Right renal pelvis (tissue), 4 donors: Measurements from ENCODE around the gene GJA3. TPM values are rescaled to one million over a fixed set of nuclear protein-coding genes. Genes with fewer than 3 reads are reported as not detected.
"Not testable (repeated sequence)": the region's sequence is repeated elsewhere in the genome, so short reads cannot be mapped to it uniquely, and the experiment has no call there.

Experiments
- DNase-seq, 4 donors: peaks; one replicate each; pipeline ENCODE4 v3.0.0-alpha.2; 2013; ENCODE audit warnings: low read depth in 4 of 4, low spot score in 3 of 4, missing footprints in 1 of 4
- polyA plus RNA-seq, 4 donors: library from polyadenylated mRNA; unstranded; fragments of 120-200 nt; gene quantifications; one replicate each; pipeline ENCODE4 v1.2.1, GENCODE V29; 2013; ENCODE audit not compliant: insufficient read length in 4 of 4

GJA3 gene
- polyA plus RNA-seq, 4 donors, result 13.6 to 15.6 (median 14.4) TPM

- DNase-seq, result not testable (repeated sequence)
These were observed 7.6 kb downstream of the GJA3 start for GRCh38 chr13:20153290-20153689.

GRCh38 chr13:20151612-20152011 lies 9.2 kb downstream of the GJA3 start:
- no peak for DNase-seq

GRCh38 chr13:20151016-20151415 lies 9.8 kb downstream of the GJA3 start:
- DNase-seq, result no peak

- no peak for DNase-seq
These were observed 10.3 kb downstream of the GJA3 start for GRCh38 chr13:20150561-20150960.

- DNase-seq, result no peak
These were observed 11.1 kb downstream of the GJA3 start for GRCh38 chr13:20149762-20150161.

- no peak for DNase-seq
These were observed 12.2 kb downstream of the GJA3 start for GRCh38 chr13:20148501-20149183.

- DNase-seq, result no peak
These were observed 14.5 kb downstream of the GJA3 start for GRCh38 chr13:20146381-20146780.

GRCh38 chr13:20145521-20145920 lies 15.3 kb downstream of the GJA3 start:
- DNase-seq, result no peak

- no peak for DNase-seq
These were observed 16.6 kb downstream of the GJA3 start for GRCh38 chr13:20144141-20144850.

GRCh38 chr13:20142927-20143480 lies 17.8 kb downstream of the GJA3 start:
- no peak for DNase-seq

GRCh38 chr13:20142023-20142926 lies 18.6 kb downstream of the GJA3 start:
- DNase-seq, result no peak

GRCh38 chr13:20141238-20142022 lies 19.4 kb downstream of the GJA3 start:
- no peak for DNase-seq

GRCh38 chr13:20140487-20140886 lies 20.4 kb downstream of the GJA3 start:
- no peak for DNase-seq

GRCh38 chr13:20137875-20138274 lies 23.0 kb downstream of the GJA3 start:
- DNase-seq, result no peak

- DNase-seq, result no peak
These were observed 23.8 kb downstream of the GJA3 start for GRCh38 chr13:20136781-20137703.

- DNase-seq, result no peak
These were observed 26.1 kb downstream of the GJA3 start for GRCh38 chr13:20134732-20135131.

- DNase-seq, result no peak
These were observed 28.7 kb downstream of the GJA3 start for GRCh38 chr13:20132052-20132634.

- DNase-seq, result no peak
These were observed 29.6 kb downstream of the GJA3 start for GRCh38 chr13:20131057-20131832.
